ENCODE data around the gene CCNYL1.
"Not testable (repeated sequence)": the region's sequence is repeated elsewhere in the genome, so short reads cannot be mapped to it uniquely, and the experiment has no call there.

The CCNYL1 gene

GRCh38 chr2:207734636-207735512 is 23.4 kb downstream of the CCNYL1 start:
- Histone ChIP-seq H3K4me1 (no peaks in the 10 kb centered on the region), H3K27ac (no peak overlapping the region), H3K9ac (no peak overlapping the region), H3K79me2 (no peaks in the 10 kb centered on the region), H3K4me2 (ENCODE audit: low read length) (no peak overlapping the region), H3K27me3 (ENCODE audit: control insufficient read depth, insufficient read depth, low read length) (no peaks in the 10 kb centered on the region), H3K4me3 (ENCODE audit: low read depth, low read length) (no peak overlapping the region), H2AFZ (no peak overlapping the region), H3K9me3 (ENCODE audit: control insufficient read depth, low read length) (no peaks in the 10 kb centered on the region), H3K36me3 (ENCODE audit: control insufficient read depth, insufficient read depth, low read length) (no peaks in the 10 kb centered on the region)
- no peak for TF ChIP-seq CTCF (IDR thresholded peaks at IDR 0.05)

GRCh38 chr2:207735513-207735859 is 24.0 kb downstream of the CCNYL1 start:
- H3K4me3 ChIP-seq (ENCODE audit: low read depth, low read length); H3K36me3 ChIP-seq (ENCODE audit: control insufficient read depth, insufficient read depth, low read length); H3K4me2 ChIP-seq (ENCODE audit: low read length); H2AFZ ChIP-seq; H3K79me2 ChIP-seq; H3K27me3 ChIP-seq (ENCODE audit: control insufficient read depth, insufficient read depth, low read length); H3K9ac ChIP-seq; H3K27ac ChIP-seq; H3K9me3 ChIP-seq (ENCODE audit: control insufficient read depth, low read length); H3K4me1 ChIP-seq: not testable (repeated sequence)

GRCh38 chr2:207743514-207743913 is 32.1 kb downstream of the CCNYL1 start:
- TF ChIP-seq CTCF (IDR thresholded peaks at IDR 0.05) = no peak
- peaks cover 10% of the 10 kb centered on the region for H3K4me1 ChIP-seq
- no peaks in the 10 kb centered on the region for H3K9me3 ChIP-seq (ENCODE audit: control insufficient read depth, low read length)
- no peak overlapping the region for H3K9ac ChIP-seq
- no peak overlapping the region for H2AFZ ChIP-seq
- no peak overlapping the region for H3K4me2 ChIP-seq (ENCODE audit: low read length)
- no peak overlapping the region for H3K4me3 ChIP-seq (ENCODE audit: low read depth, low read length)
- no peaks in the 10 kb centered on the region for H3K36me3 ChIP-seq (ENCODE audit: control insufficient read depth, insufficient read depth, low read length)
- no peak overlapping the region for H3K27ac ChIP-seq
- no peaks in the 10 kb centered on the region for H3K27me3 ChIP-seq (ENCODE audit: control insufficient read depth, insufficient read depth, low read length)
- no peaks in the 10 kb centered on the region for H3K79me2 ChIP-seq

- H3K27ac ChIP-seq = no peak overlapping the region
- H3K4me3 ChIP-seq (ENCODE audit: low read depth, low read length) = no peak overlapping the region
- no peak overlapping the region for H3K4me2 ChIP-seq (ENCODE audit: low read length)
- H3K27me3 ChIP-seq (ENCODE audit: control insufficient read depth, insufficient read depth, low read length) = no peaks in the 10 kb centered on the region
- TF ChIP-seq CTCF (IDR thresholded peaks at IDR 0.05) = no peak
- no peaks in the 10 kb centered on the region for H3K9me3 ChIP-seq (ENCODE audit: control insufficient read depth, low read length)
- H3K36me3 ChIP-seq (ENCODE audit: control insufficient read depth, insufficient read depth, low read length) = no peaks in the 10 kb centered on the region
- no peaks in the 10 kb centered on the region for H3K79me2 ChIP-seq
- H3K4me1 ChIP-seq = peaks cover 10% of the 10 kb centered on the region
- no peak overlapping the region for H2AFZ ChIP-seq
- H3K9ac ChIP-seq = no peak overlapping the region
Observed at GRCh38 chr2:207744050-207744449, 32.6 kb downstream of the CCNYL1 start.

GRCh38 chr2:207744451-207744850 is 33.0 kb downstream of the CCNYL1 start:
- no peak overlapping the region for H3K4me2 ChIP-seq (ENCODE audit: low read length)

More at GRCh38 chr2:207744451-207744850, 33.0 kb downstream of the CCNYL1 start:
- Histone ChIP-seq H3K9me3 (ENCODE audit: control insufficient read depth, low read length) (no peaks in the 10 kb centered on the region), H2AFZ (no peak overlapping the region), H3K27me3 (ENCODE audit: control insufficient read depth, insufficient read depth, low read length) (no peaks in the 10 kb centered on the region), H3K79me2 (no peaks in the 10 kb centered on the region), H3K4me3 (ENCODE audit: low read depth, low read length) (no peak overlapping the region), H3K9ac (no peak overlapping the region), H3K27ac (no peak overlapping the region), H3K36me3 (ENCODE audit: control insufficient read depth, insufficient read depth, low read length) (no peaks in the 10 kb centered on the region), H3K4me1 (peaks cover 10% of the 10 kb centered on the region)
- no peak for TF ChIP-seq CTCF (IDR thresholded peaks at IDR 0.05)
